IMR-90 (cell line): Measurements from ENCODE around the gene CYTH1. TPM values are rescaled to one million over a fixed set of nuclear protein-coding genes. Genes with fewer than 3 reads are reported as not detected.

Experiments used
- ATAC-seq: fragments of 200-7000 bp; cut with Tn5 transposase; 2 replicates; pipeline ENCODE4 v1.9.1; 2020; ENCODE audit warnings: low read depth, mild to moderate bottlenecking, moderate library complexity
- BruUV-seq: library from RNA; stranded (reverse); fragments of 400-500 nt; replicated peaks from 2 replicates; lab custom pipeline; 2021; lab: Mats Ljungman, UMichigan
- CTCF ChIA-PET: fragments of 300-600 bp; formaldehyde crosslinking; extraction: SDS; loops from one replicate; lab custom pipeline; 2021; ENCODE audit warnings: antibody characterized with exemption; lab: Yijun Ruan, JAX
- POLR2A ChIA-PET: fragments of 300-600 bp; sonication (Branson Sonifier 250); formaldehyde crosslinking; loops from one replicate; lab custom pipeline; 2022; ENCODE audit warnings: antibody characterized with exemption; ENCODE audit not compliant: unreplicated experiment; lab: Charles Lee
- DNase-seq: peaks from one replicate; pipeline ENCODE4 v3.0.0; 2013
- H2AFZ ChIP-seq: replicated peaks from 2 replicates; pipeline ENCODE3; 2013; ENCODE audit warnings: low read length, mild to moderate bottlenecking; ENCODE audit not compliant: poor library complexity
- H2AK5ac ChIP-seq: 2 replicates; pipeline ENCODE4 v1.6.1; 2013; ENCODE audit warnings: low read depth, low read length, inconsistent platforms
- H2AK9ac ChIP-seq: replicated peaks from 2 replicates; pipeline ENCODE3; 2013; ENCODE audit warnings: mild to moderate bottlenecking, low read depth, low read length, moderate library complexity; ENCODE audit not compliant: poor library complexity
- H2BK120ac ChIP-seq: 2 replicates; pipeline ENCODE4 v1.6.1; 2013; ENCODE audit warnings: low read depth, low read length, inconsistent platforms
- H2BK15ac ChIP-seq: 3 replicates; pipeline ENCODE4 v1.6.1; 2013; ENCODE audit warnings: low read depth, low read length, inconsistent platforms
- H2BK20ac ChIP-seq: 2 replicates; pipeline ENCODE4 v1.6.1; 2013; ENCODE audit warnings: low read depth, mild to moderate bottlenecking, inconsistent platforms, low read length, moderate library complexity
- H2BK5ac ChIP-seq: 2 replicates; pipeline ENCODE4 v1.6.1; 2013; ENCODE audit warnings: mild to moderate bottlenecking, low read depth, low read length, inconsistent platforms; ENCODE audit not compliant: poor library complexity, severe bottlenecking
- H3K14ac ChIP-seq: replicated peaks from 2 replicates; pipeline ENCODE4 v1.6.1; 2013; ENCODE audit warnings: low read depth, low read length, inconsistent platforms
- H3K18ac ChIP-seq: 2 replicates; pipeline ENCODE4 v1.6.1; 2013; ENCODE audit warnings: low read depth, low read length, control low read depth
- H3K23ac ChIP-seq: 2 replicates; pipeline ENCODE4 v1.6.1; 2013; ENCODE audit warnings: low read depth, low read length, inconsistent platforms
- H3K27ac ChIP-seq: 2 replicates; pipeline ENCODE4 v1.5.1; 2013; ENCODE audit warnings: mild to moderate bottlenecking, control low read depth, low read length; ENCODE audit not compliant: insufficient read depth
- H3K27me3 ChIP-seq: 2 replicates; pipeline ENCODE4 v1.6.1; 2013; ENCODE audit warnings: low read length; ENCODE audit not compliant: control insufficient read depth, insufficient read depth
- H3K36me3 ChIP-seq: 2 replicates; pipeline ENCODE4 v1.6.1; 2013; ENCODE audit warnings: low read length, mixed read lengths; ENCODE audit not compliant: control insufficient read depth, insufficient read depth
- H3K4ac ChIP-seq: 2 replicates; pipeline ENCODE4 v1.6.1; 2013; ENCODE audit warnings: low read depth, low read length, inconsistent platforms
- H3K4me1 ChIP-seq: 2 replicates; pipeline ENCODE4 v1.6.1; 2013; ENCODE audit warnings: low read length, mixed read lengths; ENCODE audit not compliant: control insufficient read depth, insufficient read depth
- H3K4me2 ChIP-seq: 2 replicates; pipeline ENCODE4 v1.6.1; 2013; ENCODE audit warnings: low read depth, mild to moderate bottlenecking, control low read depth, low read length, moderate library complexity
- H3K4me3 ChIP-seq: 2 replicates; pipeline ENCODE4 v1.5.1; 2013; ENCODE audit warnings: low read depth, mild to moderate bottlenecking, control low read depth, low read length, moderate library complexity; ENCODE audit not compliant: insufficient read depth
- H3K56ac ChIP-seq: 2 replicates; pipeline ENCODE4 v1.6.1; 2013; ENCODE audit warnings: low read length, inconsistent platforms; ENCODE audit not compliant: insufficient read depth; ENCODE audit errors: extremely low read depth
- H3K79me1 ChIP-seq, 2 experiments: 2 replicates each; pipeline ENCODE4 v1.6.1; 2013; ENCODE audit warnings: low read length in 2 of 2, inconsistent platforms in 1 of 2, low read depth in 1 of 2
- H3K9ac ChIP-seq: 2 replicates; pipeline ENCODE4 v1.6.1; 2013; ENCODE audit warnings: low read depth, low read length, control low read depth
- H3K9me1 ChIP-seq: 2 replicates; pipeline ENCODE4 v1.6.1; 2013; ENCODE audit warnings: low read length, inconsistent platforms; ENCODE audit not compliant: insufficient read depth
- H3K9me3 ChIP-seq: 2 replicates; pipeline ENCODE4 v1.6.1; 2013; ENCODE audit warnings: low read length; ENCODE audit not compliant: control insufficient read depth, insufficient read depth
- H4K20me1 ChIP-seq: 2 replicates; pipeline ENCODE4 v1.6.1; 2013; ENCODE audit warnings: low read length, inconsistent platforms; ENCODE audit not compliant: insufficient read depth
- H4K5ac ChIP-seq: 2 replicates; pipeline ENCODE4 v1.6.1; 2013; ENCODE audit warnings: mild to moderate bottlenecking, low read depth, low read length, control low read depth
- H4K8ac ChIP-seq, 2 experiments: 2 replicates each; pipeline ENCODE4 v1.6.1; 2013; ENCODE audit warnings: low read depth in 2 of 2, low read length in 2 of 2, control low read depth in 1 of 2, inconsistent platforms in 1 of 2
- H4K91ac ChIP-seq: 2 replicates; pipeline ENCODE4 v1.6.1; 2013; ENCODE audit warnings: low read depth, low read length, inconsistent platforms; ENCODE audit not compliant: insufficient read depth
- MAZ ChIP-seq: IDR thresholded peaks from 2 replicates; pipeline ENCODE4 v1.6.1; 2012; ENCODE audit warnings: low read depth, mild to moderate bottlenecking, low read length, improper control_type of control experiment, moderate library complexity, borderline replicate concordance
- WGBS, 2 experiments: methylation state at CpG; one replicate each; pipeline versions ENCODE4 v1.1.5 to v1.1.7; 2013; ENCODE audit warnings: missing lambda C conversion rate in 2 of 2; ENCODE audit not compliant: insufficient read length in 1 of 2; ENCODE audit errors: extremely low coverage in 2 of 2; 5-methylcytosine and 5-hydroxymethylcytosine counted together
- dilution Hi-C: fragments of 300-500 bp; cut with HindIII; formaldehyde crosslinking; loops from one replicate; pipeline ENCODE4 v1.14.3; 2018; ENCODE audit warnings: low sequenced_read_pairs; ENCODE audit not compliant: unreplicated experiment
- in situ Hi-C: fragments of 300-500 bp; cut with MboI; formaldehyde crosslinking; loops from 3 replicates; pipeline ENCODE4 v1.14.3; 2019; ENCODE audit warnings: low sequenced_read_pairs, inconsistent platforms, mixed read lengths
- intact Hi-C: fragments of 100-400 bp; cut with micrococcal nuclease; formaldehyde crosslinking; loops from 2 replicates; pipeline ENCODE4 v1.10.0; 2022
- polyA plus RNA-seq, 3 experiments: library from polyadenylated mRNA; depleted of rRNA; stranded (reverse); fragments of >200 nt; gene quantifications; 2 replicates each; pipeline ENCODE4 v1.2.3, GENCODE V29; 2012; ENCODE audit warnings: low replicate concordance in 1 of 3
- total RNA-seq: library from RNA; depleted of rRNA; stranded (reverse); fragments of >200 nt; gene quantifications from 2 replicates; pipeline ENCODE4 v1.2.3, GENCODE V29; 2012

Gene CYTH1
- total and polyA plus RNA-seq, 2 of the 4 experiments (the other 2 are of a cell fraction): 7.9 to 12.4 TPM

GRCh38 chr17:78777881-78778280 is 4.2 kb downstream of the CYTH1 start:
- intact Hi-C loops: no loop called here
- in situ Hi-C loops: no loop called here
- H3K9ac ChIP-seq: no peak overlapping the region
- no peak overlapping the region for H2AK9ac ChIP-seq
- no peak overlapping the region for H3K14ac ChIP-seq
- no peak overlapping the region for H3K18ac ChIP-seq
- WGBS, 2 experiments: no CpG with 5 or more reads among the region's 4 CpGs
- ChIA-PET POLR2A (no interaction called here), CTCF (no interaction called here)
- H4K5ac ChIP-seq: no peak overlapping the region
- H3K4ac ChIP-seq: no peak overlapping the region
- no peaks in the 10 kb centered on the region for H3K27me3 ChIP-seq
- ATAC-seq (no peak), DNase-seq (no peak)
- peaks cover 20% of the 10 kb centered on the region for H4K20me1 ChIP-seq
- H3K4me3 ChIP-seq: no peak overlapping the region
- TF ChIP-seq MAZ: no peak
- H3K9me3 ChIP-seq: no peaks in the 10 kb centered on the region
- H4K91ac ChIP-seq: no peak overlapping the region
- H3K23ac ChIP-seq: no peak overlapping the region
- H2AFZ ChIP-seq: no peak overlapping the region
- no peak overlapping the region for H2BK5ac ChIP-seq
- H3K9me1 ChIP-seq: peaks cover 3% of the 10 kb centered on the region; the same call in 1 of the 2 replicates
- no peak overlapping the region for H2BK15ac ChIP-seq
- no peak overlapping the region for H3K56ac ChIP-seq
- H4K8ac ChIP-seq: no peak overlapping the region
- BruUV-seq: no TSS peak
- H2AK5ac ChIP-seq: no peak overlapping the region
- H3K79me1 ChIP-seq: peaks cover 36 to 54% of the 10 kb centered on the region in 2 experiments
- no peak overlapping the region for H2BK120ac ChIP-seq
- H3K4me2 ChIP-seq: no peak overlapping the region
- H2BK20ac ChIP-seq: no peak overlapping the region
- no peak overlapping the region for H3K27ac ChIP-seq
- H3K4me1 ChIP-seq: peaks cover 2% of the 10 kb centered on the region; the same call in 1 of the 2 replicates
- dilution Hi-C loops: no loop called here
- H3K36me3 ChIP-seq: no peaks in the 10 kb centered on the region
